ENCODE measurements around the gene CREBRF. TPM values are rescaled to one million over a fixed set of nuclear protein-coding genes. Genes with fewer than 3 reads are reported as not detected.

The CREBRF gene
- total RNA-seq, 2 experiments from 2014 or later = 12.1 to 12.5 TPM

- H3K4me3 ChIP-seq (ENCODE audit: low read depth, low read length, poor library complexity, severe bottlenecking) = no peak overlapping the region
- peaks cover 40% of the 10 kb centered on the region for H3K36me3 ChIP-seq (ENCODE audit: insufficient read depth, low read length)
- intact Hi-C loops (cut with micrococcal nuclease; ENCODE audit: unreplicated experiment) = no loop called here
- no TSS peak for BruUV-seq (replicated peaks)
- H3K9me2 ChIP-seq (ENCODE audit: insufficient read depth, low read length) = no peaks in the 10 kb centered on the region
- TF ChIP-seq EZH2phosphoT487 (IDR thresholded peaks at IDR 0.05; ENCODE audit: borderline replicate concordance, low read depth, low read length) (no peak), CTCF (conservative IDR thresholded peaks at IDR 0.05; ENCODE audit: low read length) (no peak)
- peak overlapping the region; percentile 96 for H3K27ac ChIP-seq (ENCODE audit: low read depth, low read length, poor library complexity, severe bottlenecking)
- ChIA-PET POLR2A (interaction anchor here (0.6 to 4.1 kb wide), 9 partner anchors 9 to 47 kb away, joined by 3 to 53 read pairs (median 4); partner anchors contain the start of gene ATP6V0E1), CTCF (ENCODE audit: unreplicated experiment) (interaction anchor here (0.6 to 1.5 kb wide), 2 partner anchors 20 to 352 kb away, joined by 3 to 4 read pairs; no protein-coding TSS in a partner anchor)
- no peaks in the 10 kb centered on the region for H4K20me1 ChIP-seq (ENCODE audit: insufficient read depth, low read length)
- peaks cover 75% of the 10 kb centered on the region for H3K4me1 ChIP-seq (ENCODE audit: insufficient read depth, low read length, poor library complexity, severe bottlenecking)
- no peak for DNase-seq (ENCODE audit: low spot score)
- H3K79me2 ChIP-seq (ENCODE audit: insufficient read depth, low read depth, low read length) = peaks cover 66% of the 10 kb centered on the region
- no peak overlapping the region for H2AFZ ChIP-seq (ENCODE audit: low read length)
- H3K4me2 ChIP-seq (ENCODE audit: low read length) = no peak overlapping the region
- H3K9me3 ChIP-seq (ENCODE audit: low read length) = no peaks in the 10 kb centered on the region
These were observed 23.4 kb upstream of the CREBRF start for GRCh38 chr5:173032730-173033129.

- peaks cover 54% of the 10 kb centered on the region for H3K79me2 ChIP-seq (ENCODE audit: insufficient read depth, low read depth, low read length)
- H3K36me3 ChIP-seq (ENCODE audit: insufficient read depth, low read length) = peaks cover 29% of the 10 kb centered on the region
- H3K4me2 ChIP-seq (ENCODE audit: low read length) = peak overlapping the region; percentile 83
- peak overlapping the region; percentile 96 for H3K27ac ChIP-seq (ENCODE audit: low read depth, low read length, poor library complexity, severe bottlenecking)
- H4K20me1 ChIP-seq (ENCODE audit: insufficient read depth, low read length) = no peaks in the 10 kb centered on the region
- POLR2A ChIA-PET = interaction anchor here (0.6 to 4.1 kb wide), 11 partner anchors 8 to 465 kb away, joined by 3 to 53 read pairs (median 4); partner anchors contain the start of gene ATP6V0E1
- CTCF ChIA-PET (ENCODE audit: unreplicated experiment) = interaction anchor here (0.5 to 1.5 kb wide), 2 partner anchors 19 to 26 kb away, joined by 3 to 4 read pairs; no protein-coding TSS in a partner anchor
- no peak for DNase-seq (ENCODE audit: low spot score)
- peaks cover 66% of the 10 kb centered on the region for H3K4me1 ChIP-seq (ENCODE audit: insufficient read depth, low read length, poor library complexity, severe bottlenecking)
- intact Hi-C loops (cut with micrococcal nuclease; ENCODE audit: unreplicated experiment) = loop anchor here (2.0 kb wide), 1 partner anchor 19 kb away; no protein-coding TSS in a partner anchor
- H2AFZ ChIP-seq (ENCODE audit: low read length) = no peak overlapping the region
- no peak for TF ChIP-seq CTCF (conservative IDR thresholded peaks at IDR 0.05; ENCODE audit: low read length)
- TF ChIP-seq EZH2phosphoT487 (IDR thresholded peaks at IDR 0.05; ENCODE audit: borderline replicate concordance, low read depth, low read length) = no peak
- no TSS peak for BruUV-seq (replicated peaks)
- no peak overlapping the region for H3K4me3 ChIP-seq (ENCODE audit: low read depth, low read length, poor library complexity, severe bottlenecking)
- no peaks in the 10 kb centered on the region for H3K9me3 ChIP-seq (ENCODE audit: low read length)
- H3K9me2 ChIP-seq (ENCODE audit: insufficient read depth, low read length) = no peaks in the 10 kb centered on the region
These were observed 22.2 kb upstream of the CREBRF start for GRCh38 chr5:173033923-173034322.
